ENCODE data around the gene NADK2. TPM values are rescaled to one million over a fixed set of nuclear protein-coding genes. Genes with fewer than 3 reads are reported as not detected.

NADK2 gene
- total RNA-seq, 1 donor from 2014 or later: 68.2 TPM

GRCh38 chr5:36267905-36268304 lies 26.2 kb upstream of the NADK2 start:
- Mint-ChIP-seq H3K36me3 (no peaks in the 10 kb centered on the region), H3K27ac (no peak overlapping the region), H3K4me1 (peaks cover 10% of the 10 kb centered on the region), H3K9me3 (no peaks in the 10 kb centered on the region), H3K4me3 (no peak overlapping the region), H3K27me3 (ENCODE audit: insufficient read depth, low read depth) (peaks cover 3% of the 10 kb centered on the region)
- Histone ChIP-seq H3K4me3 (no peak overlapping the region), H4K20me1 (ENCODE audit: low read depth) (no peaks in the 10 kb centered on the region), H3K36me3 (no peaks in the 10 kb centered on the region), H3K79me2 (ENCODE audit: low read depth) (no peaks in the 10 kb centered on the region), H3K27me3 (no peaks in the 10 kb centered on the region), H3K27ac (no peak overlapping the region), H3K4me2 (no peak overlapping the region), H3F3A (ENCODE audit: low read depth) (no peaks in the 10 kb centered on the region), H3K9me3 (ENCODE audit: low read depth) (no peaks in the 10 kb centered on the region), H2AFZ (replicated peaks) (no peak overlapping the region), H3K4me1 (no peaks in the 10 kb centered on the region), H3K9ac (no peak overlapping the region)
- DNase-seq (ENCODE audit: low spot score): no peak
- no peak for TF ChIP-seq CTCF (IDR thresholded peaks at IDR 0.05)
- no peak for TF ChIP-seq EZH2phosphoT487 (IDR thresholded peaks at IDR 0.05)
- no peak for TF ChIP-seq EZH2 (IDR thresholded peaks at IDR 0.05)

GRCh38 chr5:36264202-36264760 lies 22.6 kb upstream of the NADK2 start:
- no peak overlapping the region for H3K27ac ChIP-seq
- H3K4me3 ChIP-seq: no peak overlapping the region
- H3K27me3 ChIP-seq: no peaks in the 10 kb centered on the region
- Mint-ChIP-seq H3K36me3 (no peaks in the 10 kb centered on the region), H3K27ac (no peak overlapping the region), H3K4me3 (no peak overlapping the region), H3K27me3 (ENCODE audit: insufficient read depth, low read depth) (peaks cover 2% of the 10 kb centered on the region), H3K9me3 (no peaks in the 10 kb centered on the region), H3K4me1 (no peaks in the 10 kb centered on the region)
- DNase-seq (ENCODE audit: low spot score): no peak
- no peak overlapping the region for H2AFZ ChIP-seq (replicated peaks)
- H3K9ac ChIP-seq: no peak overlapping the region
- TF ChIP-seq EZH2 (IDR thresholded peaks at IDR 0.05) (no peak), EZH2phosphoT487 (IDR thresholded peaks at IDR 0.05) (no peak), CTCF (IDR thresholded peaks at IDR 0.05) (no peak)
- H3F3A ChIP-seq (ENCODE audit: low read depth): no peaks in the 10 kb centered on the region
- H3K4me1 ChIP-seq: no peaks in the 10 kb centered on the region
- no peaks in the 10 kb centered on the region for H4K20me1 ChIP-seq (ENCODE audit: low read depth)
- H3K36me3 ChIP-seq: no peaks in the 10 kb centered on the region
- H3K79me2 ChIP-seq (ENCODE audit: low read depth): no peaks in the 10 kb centered on the region
- H3K9me3 ChIP-seq (ENCODE audit: low read depth): no peaks in the 10 kb centered on the region
- H3K4me2 ChIP-seq: no peak overlapping the region

- Mint-ChIP-seq H3K27me3 (ENCODE audit: insufficient read depth, low read depth) (peaks cover 2% of the 10 kb centered on the region), H3K27ac (no peak overlapping the region)
- no peaks in the 10 kb centered on the region for H3K27me3 ChIP-seq
These were observed 19.5 kb upstream of the NADK2 start for GRCh38 chr5:36261186-36261585.

More at GRCh38 chr5:36261186-36261585, 19.5 kb upstream of the NADK2 start:
- TF ChIP-seq EZH2 (IDR thresholded peaks at IDR 0.05) (no peak), EZH2phosphoT487 (IDR thresholded peaks at IDR 0.05) (no peak), CTCF (IDR thresholded peaks at IDR 0.05) (no peak)
- DNase-seq (ENCODE audit: low spot score): no peak
- Histone ChIP-seq H3K4me1 (no peaks in the 10 kb centered on the region), H3K79me2 (ENCODE audit: low read depth) (no peaks in the 10 kb centered on the region), H3K4me3 (no peak overlapping the region), H2AFZ (replicated peaks) (no peak overlapping the region), H3K36me3 (no peaks in the 10 kb centered on the region), H4K20me1 (ENCODE audit: low read depth) (no peaks in the 10 kb centered on the region), H3K27ac (no peak overlapping the region), H3F3A (ENCODE audit: low read depth) (no peaks in the 10 kb centered on the region), H3K9ac (no peak overlapping the region), H3K4me2 (no peak overlapping the region), H3K9me3 (ENCODE audit: low read depth) (no peaks in the 10 kb centered on the region)
- no peaks in the 10 kb centered on the region for H3K36me3 Mint-ChIP-seq
- no peaks in the 10 kb centered on the region for H3K4me1 Mint-ChIP-seq
- no peak overlapping the region for H3K4me3 Mint-ChIP-seq
- H3K9me3 Mint-ChIP-seq: no peaks in the 10 kb centered on the region

Data from neural progenitor cell (in vitro differentiated cells).